HG03378 (cell line): ENCODE data around the gene CHSY1.

Experiments
- ATAC-seq: cut with Tn5 transposase; IDR thresholded peaks from one replicate; pipeline ENCODE4 v1.9.1; 2021; ENCODE audit warnings: mild to moderate bottlenecking, moderate library complexity; ENCODE audit not compliant: unreplicated experiment

Gene CHSY1

DNA sequence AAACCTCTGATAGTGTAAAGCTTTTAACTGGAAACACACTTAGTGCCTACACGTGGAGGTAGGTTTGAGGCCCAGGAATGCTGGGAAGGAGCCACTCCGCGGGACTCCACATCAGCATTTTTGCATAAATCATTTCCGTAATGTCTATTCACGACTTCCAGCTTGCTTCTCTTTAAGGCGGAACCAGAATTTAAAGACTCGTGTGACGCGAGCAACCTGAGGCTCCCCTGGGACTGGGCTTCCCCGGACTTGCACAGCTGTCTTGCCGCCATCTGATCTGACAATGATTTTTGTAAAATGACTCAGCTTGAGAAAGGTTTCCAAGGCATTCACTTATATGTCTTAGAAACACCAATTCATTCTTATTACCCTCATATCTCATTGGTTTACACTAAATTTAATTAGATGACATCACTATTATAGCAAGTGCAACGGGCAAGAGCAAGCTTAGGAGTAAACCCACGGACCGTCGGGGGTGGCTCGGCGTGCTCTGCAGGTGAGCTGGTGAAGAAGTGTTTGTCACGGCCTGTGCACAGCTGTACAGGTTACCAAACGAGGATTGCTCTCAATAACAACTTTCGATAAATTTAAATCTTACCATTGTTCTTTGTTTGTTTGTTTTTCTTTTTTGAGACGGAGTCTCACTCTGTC lies 95.2 kb downstream of the CHSY1 start:
- ATAC-seq, result peak; percentile 87

DNA sequence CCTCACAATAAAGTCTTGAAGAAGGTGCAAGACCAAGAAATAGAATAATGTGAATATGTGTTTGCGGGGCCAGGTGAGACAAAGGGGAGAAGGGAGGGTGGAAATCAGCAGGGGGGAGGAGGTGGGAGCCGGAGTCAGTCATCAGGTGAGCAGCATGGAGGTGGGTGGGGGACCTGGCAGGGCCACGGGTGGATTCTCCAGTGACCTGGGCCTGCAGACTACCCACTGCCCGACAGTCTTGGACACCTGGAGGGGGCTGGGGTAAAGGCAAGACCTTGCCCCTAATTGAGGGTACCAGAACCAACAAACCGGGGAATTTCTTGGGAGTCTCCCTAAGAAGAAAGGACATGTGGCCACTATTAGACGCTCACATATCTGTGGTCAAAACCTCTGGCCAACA lies 95.8 kb downstream of the CHSY1 start:
- ATAC-seq, result no peak

DNA sequence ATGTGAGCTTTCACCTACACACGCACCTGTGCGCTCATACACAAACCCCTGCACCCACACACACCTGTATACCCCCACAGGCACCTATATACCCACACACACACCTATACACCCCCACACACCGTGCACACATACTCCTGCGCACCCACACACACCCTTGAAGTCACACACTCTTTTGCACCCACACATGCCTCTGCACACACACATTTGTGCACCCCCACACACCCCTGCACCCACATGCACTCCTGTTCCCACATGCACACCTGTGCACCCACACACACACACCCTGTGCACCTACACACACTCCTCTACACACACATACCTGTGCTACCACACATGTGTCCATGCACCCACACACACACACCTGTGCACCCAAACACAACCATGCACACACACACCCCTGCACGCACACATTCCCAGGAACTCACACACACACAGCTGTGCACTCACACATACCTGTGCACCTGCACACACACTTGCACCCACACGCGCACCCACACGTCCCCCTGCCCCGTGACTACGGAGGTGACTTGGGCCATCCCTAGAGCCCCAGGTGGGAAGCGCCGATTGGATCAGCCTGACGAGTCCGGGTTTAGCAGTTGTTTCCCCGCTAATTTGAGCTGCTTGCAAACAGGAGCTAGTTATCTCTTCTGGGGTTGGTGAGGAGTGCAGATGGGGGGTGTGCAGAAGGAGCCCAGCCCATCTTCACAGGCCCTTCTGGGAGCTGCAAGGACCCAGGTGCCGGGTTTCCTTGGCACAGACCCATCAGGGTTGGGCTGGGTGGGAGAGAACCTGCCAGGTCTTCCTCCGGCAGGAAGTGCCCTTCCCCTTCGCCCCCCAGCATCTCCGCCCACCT lies 97.8 kb downstream of the CHSY1 start:
- ATAC-seq, result no peak

DNA sequence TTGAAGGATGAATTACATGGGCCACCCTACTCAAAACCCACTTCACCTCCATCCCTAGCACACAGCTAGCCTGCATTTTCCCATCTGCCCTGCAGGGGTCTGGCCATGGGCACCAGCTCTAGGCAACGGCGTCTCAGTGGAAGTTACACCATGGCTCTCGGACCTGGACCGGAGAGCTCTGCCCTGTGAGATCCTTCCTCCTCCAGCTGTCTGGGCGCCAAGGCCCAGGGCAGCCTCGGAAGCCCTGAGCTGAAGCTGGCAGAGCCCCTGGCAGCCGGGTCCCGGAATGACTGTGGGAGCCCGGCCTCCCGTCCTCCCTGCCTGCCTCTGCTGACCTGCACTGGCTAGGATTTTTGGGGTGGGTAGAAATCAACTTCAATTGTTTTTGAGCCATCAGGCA lies 98.9 kb downstream of the CHSY1 start:
- ATAC-seq, result no peak

DNA sequence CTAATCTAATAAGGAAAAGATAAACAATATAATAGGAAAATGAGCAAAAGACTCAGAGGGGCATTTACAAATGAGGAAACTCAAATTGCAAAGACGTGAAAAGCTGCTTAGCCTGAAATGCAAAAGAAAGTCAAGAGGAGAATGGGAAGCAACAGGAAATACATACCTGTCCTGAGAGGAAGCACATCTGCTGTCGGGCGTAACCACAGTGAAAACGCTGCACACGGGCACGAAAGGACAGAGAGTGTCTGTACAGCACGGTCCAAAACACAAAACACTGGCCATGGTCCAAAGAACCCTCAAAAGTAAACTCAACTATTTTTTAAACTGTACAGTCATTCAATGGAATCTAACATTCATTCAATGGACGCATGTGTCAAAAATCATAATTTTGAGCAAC lies 100.6 kb downstream of the CHSY1 start:
- ATAC-seq, result no peak

DNA sequence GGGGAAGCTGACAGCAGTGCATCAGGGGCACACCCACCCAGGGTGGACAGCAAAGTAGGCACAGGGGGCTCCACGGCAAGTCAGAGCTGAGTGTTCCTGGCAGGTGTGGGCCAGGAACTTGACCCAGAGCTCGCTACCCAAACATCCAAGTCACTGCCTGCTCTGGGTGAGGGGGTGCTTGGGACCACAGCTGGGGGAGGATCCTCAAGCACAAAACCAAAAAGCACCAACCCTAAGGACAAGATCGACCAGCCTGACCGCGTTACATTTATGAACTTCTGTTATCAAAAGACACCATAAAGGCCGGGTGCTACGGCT lies 101.2 kb downstream of the CHSY1 start:
- ATAC-seq, result no peak

DNA sequence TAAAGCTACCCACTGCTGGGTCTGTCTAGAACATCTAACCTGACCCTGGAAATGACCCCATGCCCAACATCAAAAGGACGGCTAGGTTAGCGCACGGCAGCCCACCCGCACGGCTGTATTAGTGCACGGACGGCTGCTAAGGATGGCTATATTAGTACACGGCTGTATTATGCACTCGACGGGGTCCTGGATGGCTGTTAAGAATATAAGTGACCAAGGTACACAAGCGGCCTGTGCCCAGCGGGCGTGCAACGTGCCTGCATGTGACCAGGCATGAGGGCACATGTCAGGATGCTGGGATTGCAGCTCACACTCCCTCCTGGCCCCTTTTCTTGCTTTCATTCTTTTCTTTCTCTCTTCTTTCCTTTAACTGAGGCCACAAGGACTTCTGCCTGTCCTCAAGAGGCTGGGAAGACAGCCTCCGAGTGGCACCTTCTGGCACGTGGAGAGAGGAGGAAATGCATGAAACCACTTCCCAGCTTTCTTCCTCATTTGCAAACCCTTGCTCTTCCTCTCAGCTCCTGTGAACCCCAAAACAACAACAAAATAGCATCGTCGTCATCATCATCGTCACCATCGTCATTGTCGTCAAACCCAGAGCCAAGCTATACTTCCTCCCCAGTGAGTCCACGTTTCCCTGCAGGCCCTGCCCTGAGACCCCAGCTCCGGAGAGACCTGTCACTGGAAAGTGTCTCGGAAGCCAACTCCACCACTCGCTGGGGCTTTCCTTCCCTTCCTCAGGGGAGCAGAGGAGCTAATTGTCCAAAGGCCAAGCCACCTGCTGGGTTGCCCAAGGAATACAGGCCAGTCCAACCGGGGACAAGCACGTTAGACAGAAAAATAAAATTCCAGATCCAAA lies 101.8 kb downstream of the CHSY1 start:
- ATAC-seq, result no peak

DNA sequence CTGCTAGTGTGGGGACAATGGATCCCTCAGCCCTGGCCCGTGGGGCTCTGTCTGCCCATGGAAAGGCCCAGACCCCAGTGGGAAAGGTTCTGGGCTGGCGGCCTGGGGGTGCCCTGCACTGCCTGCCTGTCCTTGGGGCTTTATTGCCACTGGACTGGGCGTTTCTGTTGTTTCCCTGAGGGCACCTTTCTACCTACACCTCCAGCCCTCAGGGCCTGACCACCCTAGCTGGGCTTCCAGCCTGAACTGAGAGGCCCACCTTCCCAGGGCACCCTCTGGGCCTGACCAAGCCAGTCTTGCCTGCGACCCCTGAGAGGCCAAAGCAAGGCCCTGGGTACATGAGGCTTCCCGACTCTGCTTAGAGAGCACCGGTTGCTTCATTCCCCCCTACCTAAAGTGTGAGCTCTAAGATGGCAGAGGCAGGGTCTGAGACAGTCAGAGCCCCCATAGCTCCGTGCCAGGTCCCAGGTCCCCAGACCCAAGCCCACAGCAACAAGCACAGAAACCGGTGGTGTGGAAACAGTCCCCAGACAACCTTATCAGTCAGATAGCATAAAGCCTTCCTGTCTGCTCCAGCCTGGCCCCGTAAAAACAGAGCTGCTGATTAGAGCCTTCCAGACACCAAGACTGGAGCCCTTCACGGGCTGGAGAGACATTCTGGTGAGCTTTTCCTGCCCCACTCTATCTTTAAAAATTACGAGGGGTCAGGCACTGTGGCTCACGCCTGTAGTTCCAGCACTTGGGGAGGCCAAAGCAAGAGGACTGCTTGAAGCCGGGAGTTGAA lies 102.8 kb downstream of the CHSY1 start:
- ATAC-seq, result no peak

DNA sequence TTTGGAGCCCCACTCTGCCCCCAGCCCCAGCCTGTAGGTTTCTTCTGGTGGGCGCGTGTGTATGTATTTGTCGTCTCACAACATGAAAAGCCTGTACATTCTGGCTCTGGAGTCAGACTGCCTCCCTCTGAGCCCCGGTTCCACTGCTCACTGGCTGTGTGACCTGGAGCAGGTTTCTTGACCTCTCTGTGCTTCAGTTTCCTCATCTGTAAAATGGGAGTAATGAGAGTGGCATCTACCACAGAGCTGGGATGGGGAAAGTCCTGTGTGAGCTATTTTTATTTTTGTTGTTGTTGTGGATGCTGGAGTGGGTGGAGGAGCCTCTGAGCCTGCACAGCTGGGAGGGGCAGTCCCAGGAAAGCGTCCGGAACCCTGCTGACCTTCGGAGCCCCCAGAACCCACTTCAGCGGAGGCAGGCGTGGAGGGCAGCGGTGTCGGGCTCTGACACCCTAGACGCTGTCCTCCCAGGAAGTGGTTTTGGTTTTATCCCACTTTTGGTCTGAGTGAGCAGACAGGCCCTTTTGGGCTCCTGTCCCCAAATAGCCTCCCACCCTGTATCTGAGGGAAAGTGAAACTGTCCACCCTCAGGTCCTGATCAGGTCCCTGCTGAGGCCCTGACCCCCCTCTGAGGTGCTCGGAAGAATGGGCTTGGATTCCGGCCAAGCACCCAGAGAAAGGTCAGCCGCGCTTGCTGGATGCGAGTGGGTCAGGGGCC lies 103.5 kb downstream of the CHSY1 start:
- no peak for ATAC-seq

DNA sequence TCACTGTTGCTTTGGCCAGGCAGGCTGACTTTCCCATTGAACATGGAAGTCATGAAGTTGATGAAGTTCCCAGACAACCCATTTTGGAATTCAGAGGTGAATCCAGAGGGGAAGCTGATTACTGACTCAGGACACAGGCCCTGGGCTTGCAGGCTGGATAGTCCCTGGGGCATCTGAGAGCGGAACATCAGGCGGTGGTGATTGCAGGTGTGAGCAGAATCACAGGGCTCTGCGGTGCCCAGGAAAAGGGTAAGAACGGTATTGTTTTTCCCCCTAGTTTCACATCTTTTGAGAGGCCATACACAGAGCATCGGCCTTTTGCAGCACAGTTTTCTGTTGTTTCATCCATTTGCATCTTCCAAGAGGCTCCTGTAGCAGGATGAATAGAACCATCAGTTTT lies 104.7 kb downstream of the CHSY1 start:
- no peak for ATAC-seq

DNA sequence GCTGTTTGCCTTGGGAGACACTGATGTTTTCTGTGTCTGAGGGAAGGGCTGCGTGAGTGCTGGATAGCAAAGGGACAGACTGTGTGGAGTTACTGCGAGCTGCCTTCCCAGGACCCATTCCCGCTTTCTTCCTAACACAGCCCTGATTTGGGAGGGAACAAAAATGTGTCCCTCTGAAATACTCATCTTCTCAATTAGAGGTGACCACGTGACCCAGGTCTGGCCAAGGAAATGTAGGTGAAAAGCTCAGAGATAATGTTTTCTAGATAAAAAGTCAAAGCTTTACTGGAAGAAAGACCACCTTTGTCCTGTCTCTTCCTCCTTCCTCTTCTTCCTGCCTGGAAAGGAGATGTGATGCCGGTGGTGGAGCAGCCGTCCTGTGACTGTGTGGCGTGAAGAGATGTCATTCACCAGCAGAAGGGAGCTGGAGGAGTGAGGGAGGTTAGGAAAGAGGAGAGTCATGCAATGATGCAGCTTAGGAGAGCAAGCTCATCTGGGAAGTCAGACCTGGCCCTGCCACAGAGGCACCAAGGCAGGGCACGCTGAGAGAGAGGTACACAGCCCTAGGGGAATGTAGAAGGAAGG lies 105.6 kb downstream of the CHSY1 start:
- no peak for ATAC-seq

DNA sequence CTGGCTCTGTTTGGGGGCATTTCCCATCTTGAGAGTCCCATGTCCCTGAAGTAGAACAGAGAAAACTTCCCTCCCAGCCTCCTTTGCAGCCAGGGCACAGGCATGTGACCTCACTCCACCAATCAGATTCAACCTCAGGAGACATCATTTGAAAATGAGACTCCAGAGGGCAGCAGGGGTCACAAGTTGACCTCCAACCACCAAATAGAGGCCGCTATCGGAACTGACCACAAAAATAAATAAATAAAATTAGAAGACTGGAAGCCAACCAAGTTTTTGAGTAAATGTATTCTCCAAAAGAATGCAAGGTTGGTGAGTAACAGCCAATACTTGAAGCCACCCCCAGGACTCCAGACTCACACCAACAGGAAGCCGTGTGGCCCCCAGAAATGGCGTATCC lies 106.5 kb downstream of the CHSY1 start:
- no peak for ATAC-seq

DNA sequence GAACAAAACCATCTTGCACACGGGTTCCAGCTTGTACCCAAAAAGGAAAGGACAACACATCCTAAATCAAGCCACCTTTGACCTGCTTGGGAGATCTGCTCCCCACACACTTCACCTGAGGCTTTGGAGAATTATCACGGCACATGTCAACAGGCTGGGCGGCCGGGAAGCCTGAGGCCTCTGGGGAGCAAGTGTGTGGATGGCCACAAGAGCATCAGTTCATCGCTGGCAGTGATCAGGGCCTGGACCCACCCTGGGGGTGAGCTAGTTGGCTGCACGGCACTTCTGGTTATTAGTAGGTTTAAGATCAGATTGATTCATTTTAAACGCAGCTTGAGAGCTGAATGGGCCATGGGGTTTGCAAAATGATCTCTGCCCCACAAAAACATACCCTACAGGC lies 108.5 kb downstream of the CHSY1 start:
- ATAC-seq, result no peak

DNA sequence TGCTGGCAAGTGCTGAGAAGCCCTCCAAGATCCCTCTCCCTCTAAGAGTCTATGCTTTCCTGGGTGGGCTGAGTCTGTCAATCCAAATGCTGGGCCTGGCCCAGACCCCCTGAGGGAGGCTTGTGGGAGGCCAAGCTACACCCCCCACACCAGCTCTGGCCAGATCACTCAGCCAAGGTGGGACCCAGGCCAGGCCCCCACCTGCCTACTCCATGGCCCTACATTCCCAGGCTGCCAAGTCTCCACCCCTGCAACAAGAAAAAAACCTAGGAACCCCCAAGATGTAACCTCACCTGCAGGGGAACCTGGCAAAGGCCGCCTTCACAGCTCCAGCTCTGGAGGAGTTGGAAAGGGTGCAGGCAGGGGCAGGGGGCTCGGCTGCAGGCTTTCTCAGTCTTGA lies 109.1 kb downstream of the CHSY1 start:
- ATAC-seq, result no peak

DNA sequence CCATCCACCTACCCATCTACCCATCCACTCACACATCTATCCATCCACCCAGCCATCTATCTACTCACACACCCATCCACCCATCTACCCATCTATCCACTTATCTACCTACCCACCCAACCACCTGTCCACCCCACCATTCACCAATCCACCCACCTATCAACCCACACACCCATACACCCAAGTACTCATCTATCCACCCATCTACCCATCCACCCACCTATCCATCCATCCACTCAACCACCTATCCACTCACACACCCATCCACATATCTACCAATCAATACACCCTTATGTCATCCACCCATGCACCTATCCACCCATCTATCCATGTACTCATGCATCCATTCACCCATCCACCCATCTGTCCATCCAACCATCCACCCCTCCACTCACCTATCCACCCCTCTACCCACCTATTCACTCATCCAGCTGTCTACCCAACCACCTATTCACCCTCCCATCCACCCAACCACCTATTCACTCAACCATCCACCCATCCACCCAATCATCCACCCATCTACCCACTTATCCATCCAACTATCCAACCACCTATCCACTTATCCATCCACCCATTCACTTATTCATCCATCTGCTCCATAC lies 109.8 kb downstream of the CHSY1 start:
- ATAC-seq, result no peak

DNA sequence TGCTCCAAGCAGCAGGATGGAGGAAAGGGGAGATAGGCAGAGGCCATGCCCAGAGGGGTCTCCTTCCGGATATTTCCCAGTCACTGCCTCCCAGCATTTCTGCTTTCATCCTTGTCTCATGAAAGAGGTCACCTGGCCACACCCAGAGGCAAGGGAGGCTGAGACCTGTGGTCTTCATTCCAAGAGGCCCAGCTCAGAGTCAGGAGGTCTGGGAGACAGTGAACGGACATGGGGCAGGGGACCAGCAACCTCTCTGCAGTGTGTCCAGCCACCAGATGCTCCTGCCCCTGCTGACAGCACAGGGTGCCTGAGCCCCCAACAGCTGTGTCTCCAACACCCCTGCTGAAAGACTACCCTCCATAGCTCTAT lies 111.2 kb downstream of the CHSY1 start:
- ATAC-seq, result no peak

DNA sequence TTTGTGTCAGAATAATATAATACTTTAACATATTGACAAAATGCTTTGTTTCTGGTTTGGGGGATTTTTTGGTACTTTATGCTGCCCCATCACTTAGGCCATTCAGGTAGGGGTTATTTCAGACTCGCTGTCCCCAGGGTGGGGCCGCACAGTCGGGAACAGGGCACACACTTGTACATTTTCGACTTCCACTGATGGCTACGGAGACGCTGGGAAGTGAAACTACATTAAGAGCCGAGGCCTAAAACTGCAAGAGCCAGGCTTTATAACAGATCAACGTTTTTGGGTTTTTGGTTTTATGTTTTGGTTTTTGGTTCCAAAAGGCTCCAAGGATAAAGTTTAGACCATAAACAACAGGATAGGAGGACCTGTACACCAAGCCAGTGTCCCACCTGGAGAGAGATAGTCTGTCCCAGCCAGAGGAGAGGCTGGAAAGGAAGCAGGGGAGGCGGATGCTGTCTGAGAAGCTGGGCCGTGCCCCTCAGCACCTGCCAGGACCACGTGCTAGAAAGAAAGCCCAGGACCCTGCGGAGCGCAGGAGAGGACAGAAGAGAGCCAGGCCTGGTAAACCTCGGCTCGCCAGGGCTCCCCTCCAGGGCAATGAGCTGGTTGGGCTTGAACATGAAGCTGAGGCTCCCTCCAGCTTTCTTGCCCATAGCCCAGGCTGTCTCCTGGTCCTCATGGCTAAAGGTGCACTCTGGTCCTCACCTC lies 111.7 kb downstream of the CHSY1 start:
- ATAC-seq, result no peak

DNA sequence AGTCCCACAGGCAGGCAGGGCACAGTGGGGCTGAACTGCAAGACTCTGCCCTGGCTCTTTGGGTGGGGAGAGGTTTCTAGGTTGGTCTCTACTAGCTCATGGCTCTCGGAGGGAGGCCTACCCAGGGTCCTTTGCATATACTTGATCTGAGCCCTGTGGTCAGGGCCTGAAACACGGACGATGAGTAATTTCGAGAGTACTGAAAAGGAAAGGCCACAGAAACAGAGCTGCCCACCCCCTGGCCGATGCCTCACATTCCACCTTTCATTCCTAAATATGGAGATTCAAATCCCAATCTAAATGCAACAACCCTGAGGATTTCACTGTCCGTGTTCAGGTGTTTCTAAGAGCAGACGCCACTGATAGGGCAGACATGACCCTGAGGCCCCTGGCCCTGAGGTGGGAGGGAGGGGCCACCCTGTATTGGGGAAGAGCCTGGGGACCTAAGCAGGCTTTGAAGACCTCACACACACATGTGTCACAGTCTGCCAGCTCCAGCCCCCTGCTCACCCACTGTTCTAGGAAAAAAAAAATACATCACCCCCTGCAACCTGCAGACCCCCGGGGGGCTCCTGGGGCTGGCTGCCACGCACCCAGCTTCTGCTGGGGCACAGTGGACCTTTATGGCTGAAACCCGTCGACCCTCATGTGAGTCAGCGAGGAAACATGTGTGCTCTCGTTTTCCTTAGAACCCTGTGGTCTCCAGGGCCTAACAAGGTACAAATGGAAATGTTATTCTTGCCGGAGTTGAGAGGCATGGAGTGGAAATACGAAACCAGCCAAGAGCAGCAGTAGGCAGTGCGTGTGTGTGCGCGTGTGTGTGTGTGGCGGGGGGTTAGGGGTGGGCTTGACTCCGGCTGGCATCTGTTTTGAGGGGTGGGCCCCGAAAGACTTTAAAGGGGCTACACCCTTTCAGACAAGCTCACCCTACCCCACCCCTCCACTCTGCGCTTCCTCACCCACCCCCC lies 112.7 kb downstream of the CHSY1 start:
- ATAC-seq, result peak; percentile 50
